Gastrocnemius medialis (tissue), 4 donors: ENCODE results near the gene RCAN1. TPM values are rescaled to one million over a fixed set of nuclear protein-coding genes. Genes with fewer than 3 reads are reported as not detected.

Experiments used
- ATAC-seq, 2 donors: fragments of 150-250 bp; one replicate each; pipeline ENCODE4 v1.9.1; 2016
- DNase-seq, 2 donors: peaks; one replicate each; pipeline ENCODE4 v3.0.0-alpha.2; 2019
- H3K27ac ChIP-seq, 4 donors: fragments of 200-600 bp; sonication (generic); 1 replicate in 1 of 4; 2 replicates in 3 of 4; pipeline ENCODE4 v1.5.1; 2016 to 2018; ENCODE audit warnings: mild to moderate bottlenecking in 2 of 4, moderate library complexity in 1 of 4
- H3K27me3 ChIP-seq, 3 donors: fragments of 200-600 bp; sonication (generic) in 2 of 3; 1 replicate in 1 of 3; 2 replicates in 2 of 3; pipeline versions ENCODE4 v1.5.1 to v1.6.0; 2016 to 2019; ENCODE audit warnings: mild to moderate bottlenecking in 1 of 3, moderate library complexity in 1 of 3
- H3K36me3 ChIP-seq, 2 donors: fragments of 200-600 bp; sonication (generic) in 1 of 2; one replicate each; pipeline ENCODE4 v1.5.1; 2017 to 2018
- H3K4me1 ChIP-seq, 2 donors: fragments of 200-600 bp; sonication (generic) in 1 of 2; one replicate each; pipeline ENCODE4 v1.5.1; 2016 to 2017; ENCODE audit warnings: mild to moderate bottlenecking in 2 of 2
- H3K4me3 ChIP-seq, 4 donors: fragments of 200-600 bp; sonication (generic) in 3 of 4; 1 replicate in 1 of 4; 2 replicates in 3 of 4; pipeline ENCODE4 v1.5.1; 2016 to 2019; ENCODE audit warnings: mild to moderate bottlenecking in 2 of 4
- H3K9me3 ChIP-seq, 3 donors: fragments of 200-600 bp; sonication (generic) in 2 of 3; 1 replicate in 1 of 3; 2 replicates in 2 of 3; pipeline ENCODE4 v1.5.1; 2016 to 2019
- CTCF ChIP-seq, 5 experiments: fragments of 450-650 bp in 3 of 5; fragments of 200-600 bp in 2 of 5; sonication (generic) in 2 of 5; IDR thresholded peaks in 4 of 5; conservative IDR thresholded peaks in 1 of 5; 1 replicate in 4 of 5; 2 replicates in 1 of 5; pipeline ENCODE4 v1.5.1; 2016 to 2019; ENCODE audit warnings: antibody characterized with exemption in 5 of 5, mild to moderate bottlenecking in 3 of 5, moderate library complexity in 3 of 5
- POLR2A ChIP-seq, 2 donors: fragments of 450-650 bp; IDR thresholded peaks; one replicate each; pipeline ENCODE4 v1.6.1; 2017; ENCODE audit warnings: antibody characterized with exemption in 2 of 2, mild to moderate bottlenecking in 2 of 2, moderate library complexity in 2 of 2
- in situ Hi-C, 4 donors: fragments of 200-750 bp; cut with MboI; loops; one replicate each; pipeline versions ENCODE4 v1.15.0 to v1.8.0; 2017; ENCODE audit warnings: low sequenced_read_pairs in 4 of 4
- intact Hi-C: fragments of 100-400 bp; cut with DNase I; formaldehyde crosslinking; loops from one replicate; pipeline ENCODE4 v1.15.1; 2023; ENCODE audit warnings: low total_unique reads
- total RNA-seq, 4 donors: library from RNA; depleted of rRNA; stranded (reverse); fragments of >200 nt; gene quantifications; one replicate each; pipeline versions ENCODE4 v1.1.0 to v1.2.3, GENCODE V29; 2016

Gene RCAN1
- total RNA-seq, 4 donors from 2014 or later = 21.7 to 37.9 (median 33.2) TPM

DNA sequence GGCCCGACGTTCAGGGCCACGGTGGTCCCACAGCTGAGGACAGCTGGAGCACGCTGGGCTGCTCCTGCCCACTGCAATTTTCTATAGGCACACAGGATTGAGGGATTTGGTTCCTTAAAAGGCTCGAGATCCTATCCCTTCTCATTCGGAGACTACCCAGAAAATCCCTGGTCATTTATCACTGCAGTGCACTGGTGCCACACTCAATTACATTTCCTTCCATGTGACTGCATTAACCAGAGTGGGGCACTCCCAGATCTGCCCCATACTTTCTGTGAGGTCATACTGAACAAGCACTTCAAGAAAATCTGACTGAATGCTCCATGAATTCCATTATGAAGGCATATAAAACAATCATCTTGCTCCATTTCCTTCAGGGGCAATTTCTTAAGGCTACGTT, 53.1 kb downstream of the RCAN1 start:
- TF ChIP-seq POLR2A (IDR thresholded peaks at IDR 0.05) (no peak), CTCF (IDR thresholded peaks at IDR 0.05 in 4 of 5, conservative IDR thresholded peaks at IDR 0.05 in 1 of 5) (no peak)
- in situ Hi-C loops = no loop called here
- no peak overlapping the region for H3K4me3 ChIP-seq
- H3K9me3 ChIP-seq = no peaks in the 10 kb centered on the region
- ATAC-seq (no peak), DNase-seq (no peak)
- intact Hi-C loops = no loop called here
- peaks cover 0 to 4% of the 10 kb centered on the region in 2 donors for H3K4me1 ChIP-seq
- H3K36me3 ChIP-seq = peaks cover 0 to 5% of the 10 kb centered on the region in 2 donors
- no peaks in the 10 kb centered on the region for H3K27me3 ChIP-seq
- H3K27ac ChIP-seq = no peak overlapping the region

- H3K27ac ChIP-seq = no peak overlapping the region
- no peak overlapping the region for H3K4me3 ChIP-seq
- TF ChIP-seq CTCF (IDR thresholded peaks at IDR 0.05 in 4 of 5, conservative IDR thresholded peaks at IDR 0.05 in 1 of 5) = no peak
- no peak for TF ChIP-seq POLR2A (IDR thresholded peaks at IDR 0.05)
- H3K4me1 ChIP-seq = peaks cover 0 to 4% of the 10 kb centered on the region in 2 donors
- no peaks in the 10 kb centered on the region for H3K9me3 ChIP-seq
- no peak for ATAC-seq
- H3K27me3 ChIP-seq = no peaks in the 10 kb centered on the region
- in situ Hi-C loops (no loop called here), intact Hi-C loops (no loop called here)
- no peak for DNase-seq
- peaks cover 0 to 5% of the 10 kb centered on the region in 2 donors for H3K36me3 ChIP-seq
Observed at GRCh38 chr21:34560609-34561008, 54.3 kb downstream of the RCAN1 start.

DNA sequence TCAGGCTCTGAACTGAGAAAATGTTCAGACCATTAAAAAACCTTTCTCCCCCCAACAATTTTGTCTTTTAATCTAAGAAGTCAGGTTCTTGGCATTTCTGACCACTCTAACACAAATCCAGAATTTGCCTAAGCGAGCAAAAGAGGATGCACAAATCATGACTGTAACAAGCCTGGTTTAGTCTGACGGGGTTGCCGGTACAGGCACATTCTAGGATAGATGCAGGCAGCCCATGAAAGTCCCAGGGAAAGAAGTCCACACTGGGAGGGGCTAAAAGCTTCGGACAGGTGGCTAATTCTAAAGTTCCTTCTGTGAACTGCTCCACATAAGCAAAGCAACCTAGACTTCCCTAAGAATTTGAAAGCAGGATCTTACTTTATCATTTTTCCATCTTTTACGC, 54.9 kb downstream of the RCAN1 start:
- Histone ChIP-seq H3K27ac (no peak overlapping the region), H3K27me3 (no peaks in the 10 kb centered on the region), H3K9me3 (no peaks in the 10 kb centered on the region), H3K36me3 (peaks cover 0 to 1% of the 10 kb centered on the region in 2 donors), H3K4me1 (peaks cover 0 to 4% of the 10 kb centered on the region in 2 donors), H3K4me3 (no peak overlapping the region)
- in situ Hi-C loops = no loop called here
- TF ChIP-seq CTCF (IDR thresholded peaks at IDR 0.05 in 4 of 5, conservative IDR thresholded peaks at IDR 0.05 in 1 of 5) (no peak), POLR2A (IDR thresholded peaks at IDR 0.05) (no peak)
- ATAC-seq (no peak), DNase-seq (no peak)
- intact Hi-C loops = no loop called here

- in situ Hi-C loops = no loop called here
- H3K36me3 ChIP-seq = no peaks in the 10 kb centered on the region
- no peaks in the 10 kb centered on the region for H3K27me3 ChIP-seq
- H3K27ac ChIP-seq = no peak overlapping the region
- ATAC-seq = no peak
- no peak overlapping the region for H3K4me3 ChIP-seq
- peaks cover 0 to 4% of the 10 kb centered on the region in 2 donors for H3K4me1 ChIP-seq
- TF ChIP-seq CTCF (IDR thresholded peaks at IDR 0.05 in 4 of 5, conservative IDR thresholded peaks at IDR 0.05 in 1 of 5) (no peak), POLR2A (IDR thresholded peaks at IDR 0.05) (no peak)
- no peaks in the 10 kb centered on the region for H3K9me3 ChIP-seq
- intact Hi-C loops = no loop called here
- no peak for DNase-seq
Observed at GRCh38 chr21:34559089-34559631, 55.8 kb downstream of the RCAN1 start.

DNA sequence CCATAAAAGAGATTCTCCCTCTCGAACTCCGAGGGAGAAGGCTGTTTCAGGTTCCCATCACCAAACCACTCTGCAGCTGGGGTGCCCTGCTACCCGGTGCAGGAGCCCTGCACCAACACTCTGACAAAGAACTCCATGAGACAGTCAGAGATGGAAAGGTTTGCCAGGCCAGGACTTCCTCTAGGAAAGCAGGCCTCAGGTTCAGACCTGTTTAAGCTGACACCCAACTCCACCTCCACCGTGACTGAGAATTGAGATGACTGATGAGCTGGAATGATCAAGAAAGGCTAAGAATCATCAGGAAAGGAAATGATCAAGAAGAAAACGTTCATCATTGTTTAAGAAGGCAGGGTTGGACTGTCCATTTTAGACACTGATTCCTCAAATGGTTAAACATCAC, 56.7 kb downstream of the RCAN1 start:
- no peak for DNase-seq
- no peak overlapping the region for H3K27ac ChIP-seq
- TF ChIP-seq POLR2A (IDR thresholded peaks at IDR 0.05) = no peak
- TF ChIP-seq CTCF (IDR thresholded peaks at IDR 0.05 in 4 of 5, conservative IDR thresholded peaks at IDR 0.05 in 1 of 5) = no peak
- no peaks in the 10 kb centered on the region for H3K36me3 ChIP-seq
- no peaks in the 10 kb centered on the region for H3K9me3 ChIP-seq
- no peaks in the 10 kb centered on the region for H3K27me3 ChIP-seq
- no peak overlapping the region for H3K4me3 ChIP-seq
- intact Hi-C loops (no loop called here), in situ Hi-C loops (no loop called here)
- no peak for ATAC-seq
- peaks cover 0 to 4% of the 10 kb centered on the region in 2 donors for H3K4me1 ChIP-seq
